HCT116 (cell line): ENCODE measurements around the gene SNX9. TPM values are rescaled to one million over a fixed set of nuclear protein-coding genes. Genes with fewer than 3 reads are reported as not detected.

Experiments used
- ATAC-seq: fragments of 200-7000 bp; cut with Tn5 transposase; 2 replicates; pipeline ENCODE4 v1.9.1; 2020; ENCODE audit warnings: mild to moderate bottlenecking, moderate library complexity
- BruUV-seq: library from RNA; stranded (reverse); fragments of 400-500 nt; replicated peaks from 2 replicates; lab custom pipeline; 2021; lab: Mats Ljungman, UMichigan
- CTCF ChIA-PET: fragments of 300-600 bp; sonication (Branson Sonifier 250); formaldehyde crosslinking; loops from one replicate; lab custom pipeline; 2021; ENCODE audit warnings: antibody characterized with exemption; lab: Charles Lee
- POLR2A ChIA-PET: fragments of 300-600, 350-600 bp; sonication (Branson Sonifier 250); formaldehyde crosslinking; loops from one replicate; lab custom pipeline; 2021; ENCODE audit warnings: antibody characterized with exemption; lab: Charles Lee
- RAD21 ChIA-PET, 2 experiments: fragments of 300-600 bp; sonication (Branson Sonifier 250); formaldehyde crosslinking; loops; one replicate each; lab custom pipeline; 2023; ENCODE audit warnings: low total read pairs in 2 of 2; ENCODE audit not compliant: uncharacterized antibody in 2 of 2, unreplicated experiment in 2 of 2, low non-redundant PET in 1 of 2; lab: Charles Lee
- DNase-seq: peaks from one replicate; pipeline ENCODE4 v3.0.0-alpha.2; 2010; ENCODE audit warnings: low read depth, low spot score
- H2AFZ ChIP-seq: fragments of 200-600 bp; shearing (Covaris generic), sonication (generic); 2 replicates; pipeline ENCODE4 v1.6.1; 2017; ENCODE audit warnings: low read depth, mixed run types, mixed read lengths, antibody characterized with exemption, low read length; ENCODE audit not compliant: poor library complexity, severe bottlenecking
- H3K27ac ChIP-seq: 2 replicates; pipeline ENCODE4 v1.5.1; 2012; ENCODE audit warnings: low read depth, low read length
- H3K27me3 ChIP-seq: fragments of 200-600 bp; sonication (generic); 2 replicates; pipeline ENCODE4 v1.6.1; 2016; ENCODE audit warnings: mixed run types, low read length, mixed read lengths; ENCODE audit not compliant: insufficient read depth
- H3K36me3 ChIP-seq, 2 experiments: fragments of 200-500 bp in 1 of 2; fragments of 200-600 bp in 1 of 2; sonication (Bioruptor generic) in 1 of 2; sonication (generic) in 1 of 2; 2 replicates each; pipeline versions ENCODE4 v1.5.1 to v1.6.1; 2014 to 2016; ENCODE audit warnings: low read length in 2 of 2, inconsistent platforms in 1 of 2, mixed read lengths in 1 of 2, mixed run types in 1 of 2; ENCODE audit not compliant: insufficient read depth in 2 of 2, control insufficient read depth in 1 of 2
- H3K4me1 ChIP-seq, 2 experiments: fragments of 200-600 bp in 1 of 2; sonication (generic) in 1 of 2; 2 replicates each; pipeline versions ENCODE4 v1.5.1 to v1.6.1; 2012 to 2017; ENCODE audit warnings: low read length in 2 of 2, inconsistent platforms in 1 of 2, mild to moderate bottlenecking in 1 of 2, mixed read lengths in 1 of 2, mixed run types in 1 of 2, moderate library complexity in 1 of 2; ENCODE audit not compliant: insufficient read depth in 2 of 2, control insufficient read depth in 1 of 2
- H3K4me2 ChIP-seq: fragments of 200-600 bp; sonication (generic); 2 replicates; pipeline ENCODE4 v1.6.1; 2017; ENCODE audit warnings: mixed run types, low read length, mixed read lengths
- H3K4me3 ChIP-seq, 2 experiments: fragments of 200-600 bp in 1 of 2; sonication (generic) in 1 of 2; replicated peaks in 1 of 2; 2 replicates each; pipeline ENCODE4 v1.5.1; 2011 to 2016; ENCODE audit warnings: low read length in 2 of 2, control low read depth in 1 of 2, low read depth in 1 of 2, mild to moderate bottlenecking in 1 of 2, mixed read lengths in 1 of 2, mixed run types in 1 of 2
- H3K79me2 ChIP-seq: fragments of 200-600 bp; sonication (generic); 2 replicates; pipeline ENCODE4 v1.6.1; 2017; ENCODE audit warnings: mild to moderate bottlenecking, mixed run types, low read length, moderate library complexity, mixed read lengths; ENCODE audit not compliant: insufficient read depth
- H3K9ac ChIP-seq: fragments of 200-600 bp; sonication (generic); 2 replicates; pipeline ENCODE4 v1.6.1; 2016; ENCODE audit warnings: low read length, mixed read lengths
- H3K9me2 ChIP-seq: fragments of 200-600 bp; sonication (generic), shearing (Covaris generic); 2 replicates; pipeline ENCODE4 v1.6.1; 2017; ENCODE audit warnings: mixed run types, mild to moderate bottlenecking, moderate library complexity; ENCODE audit not compliant: insufficient read depth
- H3K9me3 ChIP-seq, 2 experiments: fragments of 200-500 bp in 1 of 2; fragments of 200-600 bp in 1 of 2; sonication (Bioruptor generic) in 1 of 2; sonication (generic) in 1 of 2; 2 replicates each; pipeline ENCODE4 v1.6.1; 2014 to 2017; ENCODE audit warnings: low read length in 2 of 2, mixed read lengths in 2 of 2, inconsistent platforms in 1 of 2, low read depth in 1 of 2, mild to moderate bottlenecking in 1 of 2, mixed run types in 1 of 2, moderate library complexity in 1 of 2; ENCODE audit not compliant: control insufficient read depth in 1 of 2, insufficient read depth in 1 of 2
- H4K20me1 ChIP-seq: fragments of 200-600 bp; sonication (generic), shearing (Covaris generic); 2 replicates; pipeline ENCODE4 v1.6.1; 2017; ENCODE audit warnings: mixed run types, mild to moderate bottlenecking, moderate library complexity; ENCODE audit not compliant: insufficient read depth
- EGR1 ChIP-seq: IDR thresholded peaks from 2 replicates; pipeline ENCODE4 v1.6.1; 2012; ENCODE audit warnings: low read depth
- RAD21 ChIP-seq: IDR thresholded peaks from 2 replicates; pipeline ENCODE4 v1.6.1; 2012; ENCODE audit warnings: low read depth, mild to moderate bottlenecking
- SP1 ChIP-seq: IDR thresholded peaks from 2 replicates; pipeline ENCODE4 v1.6.1; 2012; ENCODE audit warnings: low read depth
- YY1 ChIP-seq: IDR thresholded peaks from 2 replicates; pipeline ENCODE4 v1.6.1; 2011; ENCODE audit warnings: low read length, low read depth, moderate library complexity, mild to moderate bottlenecking; ENCODE audit not compliant: insufficient replicate concordance; ENCODE audit errors: extremely low read depth
- ZFX ChIP-seq: fragments of 450-650 bp; IDR thresholded peaks from 2 replicates; pipeline ENCODE4 v1.6.1; 2017
- intact Hi-C: fragments of 100-400 bp; cut with micrococcal nuclease; formaldehyde crosslinking; loops from 2 replicates; pipeline ENCODE4 v1.10.0; 2022
- total RNA-seq: library from RNA; stranded (reverse); gene quantifications from one replicate; pipeline ENCODE4 v1.2.1, GENCODE V29; 2021; ENCODE audit not compliant: unreplicated experiment

SNX9 gene
- total RNA-seq, 1 experiment from 2014 or later, result 42.5 TPM

GRCh38 chr6:157977176-157977804 is 154.2 kb downstream of the SNX9 start:
- Histone ChIP-seq H3K4me2 (no peak overlapping the region), H3K4me3 (no peak overlapping the region), H3K9me2 (no peaks in the 10 kb centered on the region), H4K20me1 (no peaks in the 10 kb centered on the region), H3K36me3 (no peaks in the 10 kb centered on the region), H3K27me3 (no peaks in the 10 kb centered on the region), H3K9me3 (no peaks in the 10 kb centered on the region), H3K4me1 (peaks cover 6 to 23% of the 10 kb centered on the region in 2 experiments; a peak in 3 of 4 replicates), H2AFZ (no peak overlapping the region), H3K79me2 (peaks cover 3% of the 10 kb centered on the region), H3K27ac (no peak overlapping the region), H3K9ac (no peak overlapping the region)
- DNase-seq (no peak), ATAC-seq (no peak)
- ChIA-PET RAD21 (no interaction called here), POLR2A (no interaction called here), CTCF (no interaction called here)
- intact Hi-C loops, result no loop called here
- TF ChIP-seq RAD21 (no peak), YY1 (no peak)
- BruUV-seq, result no TSS peak

- ChIA-PET POLR2A (no interaction called here), CTCF (no interaction called here), RAD21 (no interaction called here)
- no peak overlapping the region for H3K27ac ChIP-seq
- H3K79me2 ChIP-seq, result peaks cover 12% of the 10 kb centered on the region
- DNase-seq (no peak), ATAC-seq (no peak)
- H3K9me3 ChIP-seq, result no peaks in the 10 kb centered on the region
- no peaks in the 10 kb centered on the region for H3K36me3 ChIP-seq
- H3K4me1 ChIP-seq, result peaks cover 6 to 32% of the 10 kb centered on the region in 2 experiments; a peak in 3 of 4 replicates
- no peak overlapping the region for H3K4me2 ChIP-seq
- BruUV-seq, result no TSS peak
- H3K4me3 ChIP-seq, result no peak overlapping the region
- H3K9ac ChIP-seq, result no peak overlapping the region
- H3K9me2 ChIP-seq, result no peaks in the 10 kb centered on the region
- no peaks in the 10 kb centered on the region for H4K20me1 ChIP-seq
- no peaks in the 10 kb centered on the region for H3K27me3 ChIP-seq
- intact Hi-C loops, result no loop called here
- H2AFZ ChIP-seq, result no peak overlapping the region
- no peak for TF ChIP-seq RAD21
- no peak for TF ChIP-seq EGR1
- no peak for TF ChIP-seq SP1
- no peak for TF ChIP-seq YY1
- TF ChIP-seq ZFX, result no peak
Observed at GRCh38 chr6:157978021-157978783, 155.2 kb downstream of the SNX9 start.
